GM23338 (cell line): Measurements from ENCODE around the gene ELFN1. TPM values are rescaled to one million over a fixed set of nuclear protein-coding genes. Genes with fewer than 3 reads are reported as not detected.

Experiments
- ATAC-seq: fragments of 200-7000 bp; cut with Tn5 transposase; 3 replicates; pipeline ENCODE4 v1.9.1; 2020
- DNase-seq: peaks from one replicate; pipeline ENCODE4 v3.0.0-alpha.2; 2015; ENCODE audit warnings: low spot score
- H2AFZ ChIP-seq: fragments of 200-600 bp; sonication (generic); 2 replicates; pipeline ENCODE4 v1.8.0; 2016; ENCODE audit warnings: antibody characterized with exemption, mild to moderate bottlenecking, moderate library complexity
- H3F3A ChIP-seq: fragments of 200-600 bp; sonication (generic); replicated peaks from 2 replicates; pipeline ENCODE4 v1.8.0; 2017; ENCODE audit warnings: antibody characterized with exemption, mixed run types, low read depth
- H3K27ac ChIP-seq: fragments of 200-600 bp; sonication (generic); 2 replicates; pipeline ENCODE4 v1.6.1; 2016; ENCODE audit warnings: low read depth
- H3K27me3 ChIP-seq: fragments of 200-600 bp; sonication (generic); 2 replicates; pipeline ENCODE4 v1.8.0; 2016; ENCODE audit warnings: mild to moderate bottlenecking, mixed run types, moderate library complexity; ENCODE audit not compliant: insufficient read depth
- H3K36me3 ChIP-seq: fragments of 200-600 bp; sonication (generic); 2 replicates; pipeline ENCODE4 v1.8.0; 2016; ENCODE audit warnings: mild to moderate bottlenecking; ENCODE audit not compliant: insufficient read depth
- H3K4me1 ChIP-seq: fragments of 200-600 bp; sonication (generic); 2 replicates; pipeline ENCODE4 v1.8.0; 2016; ENCODE audit warnings: mild to moderate bottlenecking, moderate library complexity; ENCODE audit not compliant: insufficient read depth
- H3K4me2 ChIP-seq: fragments of 200-600 bp; sonication (generic); 2 replicates; pipeline ENCODE4 v1.7.1; 2017; ENCODE audit warnings: mixed run types
- H3K4me3 ChIP-seq: fragments of 200-600 bp; sonication (generic); 2 replicates; pipeline ENCODE4 v1.6.1; 2016; ENCODE audit warnings: mixed run types
- H3K79me2 ChIP-seq: fragments of 200-600 bp; sonication (generic); replicated peaks from 2 replicates; pipeline ENCODE4 v1.8.0; 2017; ENCODE audit warnings: mild to moderate bottlenecking; ENCODE audit not compliant: insufficient read depth
- H3K9me2 ChIP-seq: fragments of 200-600 bp; sonication (generic); 2 replicates; pipeline ENCODE4 v1.8.0; 2017; ENCODE audit not compliant: insufficient read depth
- H4K20me1 ChIP-seq: fragments of 200-600 bp; sonication (generic); replicated peaks from 2 replicates; pipeline ENCODE4 v1.8.0; 2017; ENCODE audit warnings: mild to moderate bottlenecking; ENCODE audit not compliant: insufficient read depth
- H3K27ac Mint-ChIP-seq: 2 replicates; pipeline ENCODE4 v1.8.0; 2020; ENCODE audit warnings: inconsistent platforms, mild to moderate bottlenecking, moderate library complexity, mixed read lengths
- H3K27me3 Mint-ChIP-seq: 3 replicates; pipeline ENCODE4 v1.8.0; 2022; ENCODE audit warnings: low read depth, mild to moderate bottlenecking, moderate library complexity, mixed read lengths, inconsistent platforms; ENCODE audit not compliant: insufficient read depth, poor library complexity
- H3K36me3 Mint-ChIP-seq: 3 replicates; pipeline ENCODE4 v1.8.0; 2021; ENCODE audit warnings: low read depth, mild to moderate bottlenecking, inconsistent platforms, moderate library complexity, mixed read lengths
- H3K4me1 Mint-ChIP-seq: 3 replicates; pipeline ENCODE4 v1.8.0; 2020; ENCODE audit warnings: mild to moderate bottlenecking, inconsistent platforms, mixed read lengths
- H3K4me3 Mint-ChIP-seq: 3 replicates; pipeline ENCODE4 v1.8.0; 2021; ENCODE audit warnings: moderate library complexity, mild to moderate bottlenecking, inconsistent platforms, mixed read lengths
- H3K9me3 Mint-ChIP-seq: 3 replicates; pipeline ENCODE4 v1.8.0; 2020; ENCODE audit warnings: moderate library complexity, mild to moderate bottlenecking, inconsistent platforms, mixed read lengths
- CREB1 ChIP-seq: fragments of 250-450 bp; sonication (Bioruptor Pico); IDR thresholded peaks from 2 replicates; pipeline ENCODE4 v1.5.0; 2020; ENCODE audit warnings: low read depth, mild to moderate bottlenecking, moderate library complexity
- CTCF ChIP-seq, 2 experiments: fragments of 200-600 bp in 1 of 2; sonication (generic) in 1 of 2; conservative IDR thresholded peaks; 2 replicates each; pipeline versions ENCODE4 v1.5.1 to v1.6.1; 2016 to 2017; ENCODE audit warnings: antibody characterized with exemption in 2 of 2, low read depth in 2 of 2, mild to moderate bottlenecking in 2 of 2, moderate library complexity in 1 of 2
- ETS1 ChIP-seq: IDR thresholded peaks from 2 replicates; pipeline ENCODE4 v1.6.1; 2016; ENCODE audit warnings: antibody characterized with exemption
- EZH2 ChIP-seq: fragments of 200-600 bp; sonication (generic); IDR thresholded peaks from one replicate; pipeline ENCODE4 v1.8.0; 2017; ENCODE audit warnings: antibody characterized with exemption, mild to moderate bottlenecking, low read depth; ENCODE audit not compliant: unreplicated experiment
- EZH2phosphoT487 ChIP-seq: fragments of 200-600 bp; sonication (generic); IDR thresholded peaks from one replicate; pipeline ENCODE4 v1.8.1; 2018; ENCODE audit warnings: antibody characterized with exemption; ENCODE audit not compliant: unreplicated experiment
- JUNB ChIP-seq: IDR thresholded peaks from one replicate; pipeline ENCODE4 v1.6.1; 2016; ENCODE audit warnings: antibody characterized with exemption; ENCODE audit not compliant: unreplicated experiment
- NANOG ChIP-seq: IDR thresholded peaks from 2 replicates; pipeline ENCODE4 v1.6.1; 2016; ENCODE audit warnings: antibody characterized with exemption, borderline replicate concordance
- POLR2AphosphoS5 ChIP-seq: IDR thresholded peaks from 2 replicates; pipeline ENCODE4 v1.6.1; 2016; ENCODE audit warnings: antibody characterized with exemption, low read depth
- REST ChIP-seq: IDR thresholded peaks from one replicate; pipeline ENCODE4 v1.6.1; 2018; ENCODE audit warnings: antibody characterized with exemption; ENCODE audit not compliant: unreplicated experiment
- STAT1 ChIP-seq: IDR thresholded peaks from one replicate; pipeline ENCODE4 v1.6.1; 2016; ENCODE audit warnings: antibody characterized with exemption; ENCODE audit not compliant: unreplicated experiment
- ZNF114 ChIP-seq: fragments of 250-450 bp; sonication (Bioruptor Pico); IDR thresholded peaks from 2 replicates; pipeline ENCODE4 v1.5.0; 2020; ENCODE audit warnings: mild to moderate bottlenecking, moderate library complexity
- ZNF331 ChIP-seq: fragments of 250-450 bp; sonication (Bioruptor Pico); IDR thresholded peaks from 2 replicates; pipeline ENCODE4 v1.5.0; 2020; ENCODE audit warnings: low read depth, mild to moderate bottlenecking, moderate library complexity
- ZNF462 ChIP-seq: fragments of 250-450 bp; sonication (Bioruptor Pico); IDR thresholded peaks from 2 replicates; pipeline ENCODE4 v1.5.0; 2020; ENCODE audit warnings: mild to moderate bottlenecking, moderate library complexity
- polyA plus RNA-seq: library from polyadenylated mRNA; unstranded; fragments of >200 nt; fragmentation: Nextera tagmentation; extraction: Ambion mirVana; gene quantifications from 2 replicates; pipeline ENCODE4 v1.2.1, GENCODE V29; 2016
- total RNA-seq: library from RNA; depleted of rRNA; stranded (reverse); fragments of >200 nt; shearing (Covaris generic); gene quantifications from 2 replicates; pipeline ENCODE4 v1.2.3, GENCODE V29; 2014

The ELFN1 gene
- total and polyA plus RNA-seq, 2 experiments from 2014 or later = 0.08 to 3.5 TPM

GRCh38 chr7:1737956-1738355 lies 67.9 kb downstream of the ELFN1 start:
- Histone ChIP-seq H3K4me1 (no peaks in the 10 kb centered on the region), H4K20me1 (no peaks in the 10 kb centered on the region), H3K36me3 (no peaks in the 10 kb centered on the region), H3K4me2 (no peak overlapping the region), H3K79me2 (no peaks in the 10 kb centered on the region), H3F3A (no peaks in the 10 kb centered on the region), H3K27ac (no peak overlapping the region), H3K4me3 (no peak overlapping the region), H3K9me2 (no peaks in the 10 kb centered on the region), H2AFZ (no peak overlapping the region), H3K27me3 (no peaks in the 10 kb centered on the region)
- Mint-ChIP-seq H3K36me3 (no peaks in the 10 kb centered on the region), H3K27ac (no peak overlapping the region), H3K27me3 (peaks cover 9% of the 10 kb centered on the region), H3K4me3 (no peak overlapping the region), H3K9me3 (no peaks in the 10 kb centered on the region), H3K4me1 (no peaks in the 10 kb centered on the region)
- TF ChIP-seq NANOG = no peak
- no peak for TF ChIP-seq ZNF114 (CRISPR knock-in tag)
- TF ChIP-seq POLR2AphosphoS5 = no peak
- TF ChIP-seq ZNF462 (CRISPR knock-in tag) = no peak
- no peak for TF ChIP-seq JUNB
- TF ChIP-seq STAT1 = no peak
- TF ChIP-seq ETS1 = no peak
- no peak for TF ChIP-seq EZH2phosphoT487
- no peak for TF ChIP-seq CTCF (conservative IDR thresholded peaks at IDR 0.05; ENCODE audit: low read depth in 2 of 2)
- TF ChIP-seq REST = no peak
- TF ChIP-seq CREB1 (CRISPR knock-in tag) = no peak
- no peak for TF ChIP-seq ZNF331 (CRISPR knock-in tag)
- TF ChIP-seq EZH2 = no peak
- no peak for ATAC-seq
- DNase-seq = no peak
